ENCODE measurements around the gene LHB. TPM values are rescaled to one million over a fixed set of nuclear protein-coding genes. Genes with fewer than 3 reads are reported as not detected.
"Not testable (repeated sequence)": the region's sequence is repeated elsewhere in the genome, so short reads cannot be mapped to it uniquely, and the experiment has no call there.

LHB gene
- polyA plus RNA-seq (ENCODE audit: insufficient read length in 10 of 10): under 1 TPM in 1 of 10 donors, not detected in 9; 0.34 TPM
- long read RNA-seq, donor 1: 0 reads
- long read RNA-seq, donor 2: 0 reads
- long read RNA-seq, donor 3: 0 reads
- long read RNA-seq, donor 4: 0 reads
- long read RNA-seq, donor 5: 0 reads
- long read RNA-seq, donor 6: 0 reads
- long read RNA-seq, donor 7: 0 reads
- long read RNA-seq, donor 8: 0 reads
- long read RNA-seq, donor 9: 0 reads

GRCh38 chr19:49017041-49017665 is at the start of gene LHB:
LHB (minus strand) TSS chr19:49017091; CDS start chr19:49017081, 10 bp downstream.
- no peak for DNase-seq

DNA sequence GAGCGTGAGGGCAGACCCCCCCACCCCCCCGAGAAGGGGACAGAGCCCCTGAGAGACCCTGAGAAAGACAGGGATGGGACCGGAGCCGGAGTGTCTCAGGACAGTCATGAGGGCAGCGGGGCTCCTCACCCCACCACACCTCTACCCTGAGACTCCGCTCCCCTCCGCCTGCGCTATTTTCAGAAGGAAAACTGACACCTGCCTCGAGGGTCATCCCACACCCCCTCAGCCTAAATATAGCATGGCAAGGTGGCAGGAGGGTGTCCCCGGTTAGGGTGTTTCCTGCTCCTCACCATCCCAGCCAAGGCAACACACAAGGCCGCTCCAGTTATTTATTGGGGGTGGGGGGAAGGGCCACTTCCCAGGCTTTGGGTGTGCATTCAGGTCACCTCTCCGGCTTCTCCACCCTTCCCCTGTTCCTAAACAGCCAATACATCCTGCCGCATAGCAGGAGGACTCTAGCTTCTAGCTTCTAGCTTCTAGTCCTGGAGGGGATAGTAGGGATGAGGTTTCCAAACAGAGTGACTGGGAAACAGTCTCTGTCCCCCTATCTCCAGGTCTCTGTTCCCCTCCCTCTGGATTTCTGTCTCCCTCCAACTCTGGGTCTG is 49.1 kb upstream of the LHB start:
- DNase-seq: no peak

- peak in 1 of 3 donors; percentile 46 for DNase-seq
Measured at GRCh38 chr19:49064768-49065611, 48.1 kb upstream of the LHB start, which contains the start of gene NTF4. NTF4 (minus strand) TSS chr19:49064818; CDS start chr19:49061997, 2,821 bp downstream.

- no peak for DNase-seq
Measured at GRCh38 chr19:49064029-49064629, 47.2 kb upstream of the LHB start.

- no peak for DNase-seq
Measured at GRCh38 chr19:49061445-49061844, 44.6 kb upstream of the LHB start.

- no peak for DNase-seq
Measured at GRCh38 chr19:49061000-49061399, 44.1 kb upstream of the LHB start.

DNA sequence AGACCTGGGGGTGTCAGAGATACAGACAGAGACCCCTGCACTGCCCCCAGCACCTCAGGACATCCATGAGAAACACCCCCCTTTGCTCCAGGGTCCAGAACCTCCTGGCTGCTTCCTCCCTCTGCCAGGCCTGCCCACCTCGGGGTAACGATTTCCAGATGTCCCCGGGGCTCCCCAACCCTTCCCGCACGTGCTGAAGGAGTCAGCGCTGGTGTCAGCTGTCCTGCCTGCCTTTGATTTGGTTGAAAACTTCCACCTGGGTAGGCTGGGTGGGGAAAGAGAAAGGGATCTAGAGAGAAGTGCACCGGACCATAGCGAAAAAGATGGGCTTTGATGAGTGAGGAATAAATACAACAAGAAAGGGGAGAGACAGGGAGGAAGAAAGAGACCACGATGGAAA is 42.2 kb upstream of the LHB start:
- no peak for DNase-seq

- DNase-seq: no peak
Measured at GRCh38 chr19:49058562-49058961, 41.7 kb upstream of the LHB start.

- peak in 2 of 3 donors; percentile 24 to 62 for DNase-seq
Measured at GRCh38 chr19:49057636-49058234, 40.8 kb upstream of the LHB start, which contains the start of gene CGB7. CGB7 (minus strand) TSS chr19:49057749; CDS start chr19:49055375, 2,374 bp downstream.

GRCh38 chr19:49056902-49057596 is 40.2 kb upstream of the LHB start:
- DNase-seq: not testable (repeated sequence)

GRCh38 chr19:49056101-49056901 is 39.4 kb upstream of the LHB start:
- DNase-seq: peak in 2 of 3 donors; percentile 46 to 71

GRCh38 chr19:49050376-49051033 is 33.6 kb upstream of the LHB start:
- not testable (repeated sequence) for DNase-seq

GRCh38 chr19:49049834-49050233 is 32.9 kb upstream of the LHB start:
- DNase-seq: not testable (repeated sequence)

DNA sequence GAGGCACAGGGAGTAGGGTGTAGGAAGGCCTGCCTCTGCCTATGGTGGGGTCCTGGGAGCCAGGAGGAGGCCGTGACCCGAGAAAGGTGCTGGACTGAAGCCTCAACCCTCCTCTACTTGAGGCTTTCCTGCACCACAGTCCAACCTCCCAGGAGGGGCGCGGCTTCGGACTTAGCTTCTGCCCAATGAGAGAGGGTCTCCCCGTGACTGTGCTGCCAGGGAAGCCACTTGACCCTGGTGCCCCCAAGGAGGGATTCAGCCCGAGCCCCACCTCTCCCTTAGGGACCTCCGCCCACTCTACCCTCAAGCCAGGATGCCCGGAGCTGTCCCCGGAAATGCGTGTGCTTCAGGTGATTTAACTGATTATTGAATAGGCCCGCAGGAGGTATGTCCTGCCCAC is 32.1 kb upstream of the LHB start, which contains the start of gene CGB8:
Gene CGB8 (minus strand): TSS at position 101 of the 400 bp plus-strand sequence. CDS start 372 bp downstream, outside the sequence.
- DNase-seq: not testable (repeated sequence)

- DNase-seq: not testable (repeated sequence)
Measured at GRCh38 chr19:49043548-49043947, 26.7 kb upstream of the LHB start, which contains the start of gene CGB5. CGB5 (plus strand) TSS chr19:49043848; CDS start chr19:49044210, 362 bp downstream.

- not testable (repeated sequence) for DNase-seq
Measured at GRCh38 chr19:49042666-49043065, 25.8 kb upstream of the LHB start.

- no peak for DNase-seq
Measured at GRCh38 chr19:49042177-49042576, 25.3 kb upstream of the LHB start.

DNA sequence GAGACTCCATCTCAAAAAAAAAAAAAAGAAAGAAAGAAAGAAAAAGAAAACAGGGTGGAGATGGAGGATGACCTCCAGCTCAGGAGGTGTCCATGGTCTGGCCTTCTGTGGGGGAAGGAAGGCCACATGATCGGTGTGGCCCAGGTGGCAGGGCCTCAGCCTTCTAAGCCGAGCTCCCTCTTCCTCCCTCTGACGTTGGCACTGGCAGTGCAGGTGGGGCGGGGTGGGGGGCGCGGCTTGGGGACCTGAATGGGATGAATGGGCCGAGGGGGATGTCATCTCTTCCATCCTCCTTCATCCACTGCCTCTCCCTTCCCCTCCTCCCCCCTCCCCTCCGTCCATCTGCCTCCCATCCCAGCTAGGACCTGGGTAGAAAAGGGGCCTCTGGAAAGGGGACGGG is 22.8 kb upstream of the LHB start:
- not testable (repeated sequence) for DNase-seq

All from muscle of back (tissue), 13 donors.